ENCODE results near the gene KIAA1614.
A peak's percentile ranks its signal among the peaks of the same experiment; 100 is the strongest.
"Not testable (repeated sequence)": the region's sequence is repeated elsewhere in the genome, so short reads cannot be mapped to it uniquely, and the experiment has no call there.

Gene KIAA1614

GRCh38 chr1:180961622-180962021 lies 48.9 kb downstream of the KIAA1614 start:
- no peak for DNase-seq (ENCODE audit: low spot score)

GRCh38 chr1:180962178-180962577 lies 49.5 kb downstream of the KIAA1614 start:
- no peak for DNase-seq (ENCODE audit: low spot score)

- DNase-seq (ENCODE audit: low spot score): no peak
Measured at GRCh38 chr1:180964056-180964455, 51.4 kb downstream of the KIAA1614 start.

DNA sequence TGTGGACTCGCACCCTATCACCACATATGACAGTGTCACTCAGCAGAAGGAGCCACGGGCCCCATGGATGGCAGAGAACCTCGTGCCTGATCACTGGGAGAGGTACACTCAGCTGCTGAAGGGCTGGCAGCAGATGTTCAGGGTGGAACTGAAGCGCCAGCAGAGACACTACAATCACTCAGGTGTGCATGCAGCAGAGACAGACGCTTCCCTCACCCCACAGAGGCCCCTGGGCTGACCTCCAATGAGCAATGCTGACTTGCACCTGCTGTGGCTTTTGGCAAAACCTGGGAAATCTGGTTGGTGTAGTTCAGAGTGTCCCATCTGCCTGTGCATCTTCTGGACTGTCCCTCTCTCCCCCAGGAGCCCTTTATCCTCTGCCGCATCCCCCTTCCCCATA lies 51.9 kb downstream of the KIAA1614 start:
- no peak for DNase-seq (ENCODE audit: low spot score)

- no peak for DNase-seq (ENCODE audit: low spot score)
Measured at GRCh38 chr1:180966312-180966711, 53.6 kb downstream of the KIAA1614 start.

DNA sequence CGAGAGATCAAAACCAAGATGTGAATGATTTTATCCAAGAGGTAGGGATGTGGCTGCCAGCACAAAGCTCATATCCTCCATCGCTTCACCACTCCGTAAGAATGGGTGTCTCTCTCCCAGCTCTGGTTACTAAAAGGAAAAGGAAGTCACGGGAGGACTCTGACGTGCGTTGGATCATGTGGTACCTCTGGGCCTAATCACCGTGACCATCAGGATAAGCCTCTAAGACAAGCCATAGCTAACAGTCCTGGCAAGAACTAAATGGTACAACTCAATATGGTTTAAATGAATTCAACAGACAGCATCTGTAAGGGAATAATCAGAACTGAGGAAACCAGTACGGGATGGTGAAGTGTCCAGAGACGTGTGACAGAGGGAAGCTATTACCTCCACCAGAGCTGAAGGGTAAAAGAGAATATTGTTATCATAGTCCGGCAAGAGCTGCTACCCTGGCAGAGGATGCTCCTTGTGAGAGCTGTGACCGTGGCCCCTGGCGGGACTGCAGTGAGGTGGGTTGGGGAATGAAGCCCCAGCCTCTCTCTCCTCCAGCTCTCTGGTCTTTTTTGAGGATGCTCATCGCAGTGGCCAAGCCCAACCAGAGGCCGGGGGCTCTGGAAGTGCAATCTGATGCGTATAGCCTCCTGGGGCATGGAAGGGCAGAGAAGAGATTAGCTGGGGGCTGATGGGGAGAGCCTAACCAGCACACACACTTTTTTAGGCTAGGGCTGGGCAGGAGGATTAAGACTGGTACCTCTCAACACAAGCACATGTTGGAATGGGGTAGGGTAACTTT lies 54.2 kb downstream of the KIAA1614 start:
- DNase-seq (ENCODE audit: low spot score): no peak

DNA sequence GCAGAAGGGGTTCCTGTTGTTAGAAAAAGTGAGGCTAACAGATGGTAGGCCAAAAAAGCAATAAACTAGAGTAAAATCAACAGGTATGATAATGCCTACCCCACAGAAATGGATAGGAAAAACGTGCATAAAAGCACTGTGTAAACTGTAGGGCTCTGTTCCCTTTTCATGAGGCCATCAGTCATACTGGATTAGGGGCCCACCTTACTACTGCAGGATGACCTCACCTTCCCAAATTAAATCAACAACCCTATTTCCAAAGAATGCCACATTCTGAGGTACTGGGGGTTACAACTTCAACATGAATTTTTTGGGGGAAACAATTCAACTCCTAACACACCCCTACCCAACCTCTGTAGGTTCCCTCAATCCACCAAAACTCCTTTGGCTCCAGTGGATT lies 54.9 kb downstream of the KIAA1614 start:
- no peak for DNase-seq (ENCODE audit: low spot score)

DNA sequence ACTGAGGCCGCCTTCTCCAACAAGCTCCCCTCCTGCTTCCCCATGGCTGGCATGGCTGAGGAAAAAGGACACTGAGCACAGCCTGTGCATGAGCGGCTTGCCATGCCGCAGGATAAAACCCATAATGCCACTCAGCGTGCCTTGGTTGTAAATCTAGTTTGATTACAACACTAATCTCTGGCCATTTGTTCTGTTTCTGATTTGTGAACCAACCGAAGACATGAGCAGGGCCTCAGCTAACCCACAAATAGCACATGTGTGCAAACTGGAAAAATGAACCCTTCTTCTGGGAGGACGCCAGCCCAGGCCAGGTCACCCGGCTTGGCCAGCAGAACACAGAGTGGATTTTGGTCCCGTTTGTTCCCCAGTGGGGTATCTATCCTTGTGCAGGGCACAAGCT lies 56.1 kb downstream of the KIAA1614 start:
- not testable (repeated sequence) for DNase-seq (ENCODE audit: low spot score)

GRCh38 chr1:180969434-180969833 lies 56.7 kb downstream of the KIAA1614 start:
- DNase-seq (ENCODE audit: low spot score): no peak

DNA sequence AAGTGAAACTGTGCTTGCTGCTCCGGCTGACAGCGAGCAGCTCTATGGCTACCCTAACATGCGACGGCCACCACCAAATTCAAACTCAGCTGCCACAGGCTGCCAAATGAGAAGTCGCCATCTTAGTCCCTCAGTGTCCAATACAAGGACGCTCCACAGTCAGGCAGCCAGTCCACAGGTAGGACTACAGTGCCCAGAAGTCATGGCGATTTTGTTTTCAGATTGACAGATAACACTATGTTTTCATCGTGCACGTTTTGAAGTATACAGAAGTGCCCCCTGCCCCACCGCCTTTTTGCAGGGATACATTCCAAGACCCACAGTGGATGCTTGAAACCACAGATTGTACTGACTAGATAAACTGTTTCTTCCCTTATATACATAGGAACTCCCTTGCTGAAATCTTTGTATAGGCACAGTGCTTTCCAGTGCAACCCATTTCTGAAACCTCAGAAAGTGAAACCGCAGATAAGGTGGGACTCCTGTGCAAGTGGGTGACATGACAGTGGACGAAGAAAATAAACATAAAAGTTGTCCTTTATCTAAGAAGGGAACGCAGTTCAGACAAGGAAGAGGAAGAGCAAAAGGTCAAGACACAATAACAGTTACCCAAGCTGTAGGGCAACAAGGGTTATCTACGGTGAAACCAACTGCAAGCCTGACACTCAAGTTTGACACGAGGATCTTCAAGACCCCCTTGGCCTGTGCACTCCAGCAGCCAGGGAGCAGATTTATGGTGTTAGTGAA lies 57.8 kb downstream of the KIAA1614 start:
- no peak for DNase-seq (ENCODE audit: low spot score)

- DNase-seq (ENCODE audit: low spot score): no peak
Measured at GRCh38 chr1:180971273-180971997, 58.7 kb downstream of the KIAA1614 start.

DNA sequence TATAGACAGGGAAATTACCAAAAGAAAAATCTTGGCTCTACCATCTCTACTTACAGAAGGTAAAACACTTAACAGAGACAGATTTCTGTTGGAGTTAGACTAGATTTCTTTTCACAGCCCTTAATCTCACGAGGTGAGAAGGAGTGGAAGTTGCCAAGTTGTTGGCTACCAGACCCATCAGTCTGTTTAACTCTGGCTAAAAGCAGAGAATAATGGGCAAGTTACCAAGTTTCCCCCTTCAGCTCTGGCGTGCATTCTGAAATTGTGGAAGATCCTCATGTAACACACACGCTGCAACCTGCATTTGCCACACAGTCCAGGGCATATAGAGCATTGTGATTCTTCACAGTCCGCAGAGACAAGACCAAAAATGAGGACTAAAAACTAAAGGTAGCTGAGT lies 60.7 kb downstream of the KIAA1614 start:
- no peak for DNase-seq (ENCODE audit: low spot score)

GRCh38 chr1:180974236-180974635 lies 61.5 kb downstream of the KIAA1614 start:
- DNase-seq (ENCODE audit: low spot score): no peak

GRCh38 chr1:180975551-180975950 lies 62.9 kb downstream of the KIAA1614 start:
- DNase-seq (ENCODE audit: low spot score): no peak

DNA sequence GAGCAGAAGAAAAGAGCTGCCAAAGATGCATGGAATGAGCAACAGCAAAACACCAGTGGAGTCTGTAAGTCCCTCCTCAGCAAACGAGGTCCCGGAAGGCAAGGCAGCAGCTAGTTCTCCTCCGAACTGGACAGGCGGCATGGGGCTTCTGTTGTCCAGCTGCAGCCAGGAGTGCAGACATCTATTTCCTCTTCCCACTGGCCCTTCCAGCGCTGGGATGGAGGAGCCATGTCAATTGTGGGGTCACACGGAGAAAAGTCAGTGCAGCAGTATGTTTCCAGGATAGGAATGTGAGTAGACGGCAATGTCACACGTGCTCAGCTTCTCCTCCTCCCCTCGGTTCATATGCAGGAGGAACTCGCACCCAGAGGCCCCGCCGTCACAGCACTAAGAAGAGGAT lies 63.5 kb downstream of the KIAA1614 start:
- DNase-seq (ENCODE audit: low spot score): no peak

DNA sequence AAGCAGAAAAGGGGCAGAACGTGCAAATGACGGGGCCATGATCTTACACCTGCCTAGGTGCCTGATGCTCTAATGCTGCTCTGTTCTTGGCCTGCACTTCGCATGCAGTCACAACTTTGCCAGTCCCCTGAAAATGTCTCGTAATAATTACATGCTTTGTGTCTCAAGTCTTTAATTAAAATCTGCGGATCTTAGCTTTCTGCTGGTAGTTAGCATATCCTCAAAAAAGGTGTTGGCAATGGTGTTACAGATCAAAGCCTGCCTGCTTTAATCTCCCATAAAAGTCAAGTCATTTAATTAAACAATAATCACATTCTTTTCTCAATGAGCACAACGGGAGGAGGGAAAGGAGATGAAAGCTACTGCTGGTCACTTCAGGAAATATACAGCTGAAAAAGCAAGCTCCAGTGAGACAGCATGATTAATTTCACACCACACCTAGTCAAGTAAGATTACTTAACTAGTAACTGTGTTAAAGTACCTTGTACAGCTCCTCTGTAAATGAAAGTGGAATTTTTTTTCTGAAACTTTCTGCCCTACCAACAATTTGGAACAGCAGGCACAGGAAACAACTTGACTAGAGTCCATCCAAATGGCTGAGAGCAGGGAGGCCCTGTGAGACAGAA lies 64.1 kb downstream of the KIAA1614 start:
- no peak for DNase-seq (ENCODE audit: low spot score)

DNA sequence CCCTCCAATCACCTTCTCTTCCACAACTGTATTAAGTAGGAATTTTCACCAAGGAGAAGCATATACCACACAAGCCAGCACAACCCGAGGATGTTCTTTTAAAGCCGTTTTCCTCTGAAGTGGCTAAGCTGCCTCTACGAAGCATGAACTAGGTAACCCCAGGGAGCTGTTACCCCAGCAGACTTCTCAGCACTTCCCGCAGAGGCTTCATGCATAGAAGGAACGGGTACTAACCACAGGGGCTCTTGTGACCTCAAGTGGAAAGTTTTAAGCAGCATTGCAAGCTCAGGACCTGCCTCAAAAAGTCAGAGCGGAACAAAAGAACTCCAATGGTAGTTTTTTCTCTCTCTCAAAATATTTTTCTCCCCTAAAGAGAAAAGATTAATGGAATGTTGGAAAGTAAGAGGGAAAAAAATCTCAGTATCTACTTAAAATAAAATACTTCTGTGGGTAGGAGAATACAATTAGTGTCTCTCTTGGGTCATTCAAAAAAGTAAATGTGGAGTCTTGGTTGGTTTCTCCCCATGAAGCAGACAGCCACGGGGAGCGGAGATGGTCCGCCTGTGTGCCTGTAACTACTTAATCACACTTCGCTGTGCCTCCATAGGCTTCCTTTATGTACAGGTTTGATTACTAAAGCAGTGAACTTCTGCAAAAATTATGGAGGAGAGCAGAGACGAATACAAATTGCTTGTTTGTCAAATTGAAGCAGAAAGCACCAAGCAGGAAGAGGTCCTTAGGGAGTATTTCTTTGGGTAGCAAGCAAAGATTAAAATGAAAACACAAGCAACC lies 69.1 kb downstream of the KIAA1614 start:
- DNase-seq (ENCODE audit: low spot score): no peak

- peak; percentile 91 for DNase-seq (ENCODE audit: low spot score)
Measured at GRCh38 chr1:180982422-180982821, 69.7 kb downstream of the KIAA1614 start.

DNA sequence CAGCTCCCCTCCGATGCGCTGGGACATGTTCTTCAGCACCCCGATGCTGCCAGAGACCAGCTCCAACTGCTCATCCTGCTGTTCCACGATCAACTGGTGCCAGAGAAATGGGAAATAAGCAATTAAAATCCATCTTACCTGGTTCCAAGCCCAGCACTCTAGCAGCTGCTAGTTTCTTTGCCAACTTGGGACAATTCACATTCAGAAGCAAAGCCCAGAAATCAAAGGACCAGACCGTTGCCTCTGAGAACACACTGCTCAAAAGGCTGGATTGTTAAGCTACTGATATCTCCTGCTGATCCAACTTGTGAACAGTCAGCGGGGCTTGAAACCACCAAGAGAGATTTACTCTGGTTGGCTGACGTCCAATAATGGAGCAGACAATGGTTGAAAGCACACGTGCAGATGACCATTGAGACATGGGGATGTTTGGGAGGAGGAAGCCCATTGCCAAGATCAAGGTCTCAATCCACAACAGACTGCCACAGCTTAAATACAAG lies 75.6 kb downstream of the KIAA1614 start:
- peak; percentile 47 for DNase-seq (ENCODE audit: low spot score)

DNA sequence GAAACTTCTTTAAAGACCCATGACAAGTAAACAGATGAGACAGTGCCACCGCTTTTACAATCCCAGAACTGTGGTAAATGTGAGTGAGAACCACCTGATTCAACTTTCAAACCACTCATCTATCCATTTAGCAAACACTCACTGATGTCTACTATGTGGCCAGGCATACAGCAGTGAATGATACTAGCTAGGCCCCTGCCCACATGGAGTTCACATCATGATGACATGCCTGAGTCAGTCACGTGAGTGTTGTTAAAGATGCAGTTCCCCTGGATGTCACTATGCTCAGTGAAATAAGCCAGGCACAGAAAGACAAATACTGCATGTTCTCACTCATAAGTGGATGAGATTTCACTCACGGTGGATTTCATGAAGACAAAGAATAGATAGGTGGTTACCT lies 81.6 kb downstream of the KIAA1614 start:
- no peak for DNase-seq (ENCODE audit: low spot score)

- DNase-seq (ENCODE audit: low spot score): no peak
Measured at GRCh38 chr1:180997843-180998504, 85.3 kb downstream of the KIAA1614 start.

Data from globus pallidus (tissue), 1 donor.